HepG2 (cell line): Measurements from ENCODE around the gene SPTB. TPM values are rescaled to one million over a fixed set of nuclear protein-coding genes. Genes with fewer than 3 reads are reported as not detected.

Experiments used
- ATAC-seq: fragments of 200-7000 bp; cut with Tn5 transposase; 3 replicates; pipeline ENCODE4 v1.9.1; 2020; ENCODE audit warnings: mild to moderate bottlenecking, moderate library complexity
- BruUV-seq: library from RNA; stranded (reverse); fragments of 400-500 nt; replicated peaks from 2 replicates; lab custom pipeline; 2021; lab: Mats Ljungman, UMichigan
- CTCF ChIA-PET: fragments of 300-600 bp; formaldehyde crosslinking; extraction: SDS; loops from one replicate; lab custom pipeline; 2021; ENCODE audit warnings: low total read pairs, inconsistent platforms, low intra/inter-chr PET ratio; lab: Yijun Ruan, JAX
- POLR2A ChIA-PET: fragments of 350-600 bp; sonication (Branson Sonifier 250); formaldehyde crosslinking; loops from one replicate; lab custom pipeline; 2020; ENCODE audit warnings: antibody characterized with exemption, inconsistent platforms; lab: Yijun Ruan, JAX
- DNase-seq: peaks from one replicate; pipeline ENCODE4 v3.0.0-alpha.2; 2015; ENCODE audit warnings: low spot score
- FAIRE-seq: peaks from 3 replicates; lab custom pipeline; 2011; peaks lifted over from hg19 to GRCh38; lab: Jason Lieb, UNC
- H2AFZ ChIP-seq: one replicate; pipeline ENCODE4 v1.6.1; 2011; ENCODE audit warnings: low read length, inconsistent platforms
- H3K27ac ChIP-seq: fragments of 300-600 bp; 3 replicates; pipeline ENCODE4 v1.8.0; 2011; ENCODE audit warnings: mixed run types, mild to moderate bottlenecking, mixed read lengths, low read length, inconsistent platforms; ENCODE audit not compliant: insufficient read depth; ENCODE audit errors: extremely low read length
- H3K27me3 ChIP-seq, 2 experiments: fragments of 200-600 bp in 1 of 2; 2 replicates in 1 of 2; 3 replicates in 1 of 2; pipeline versions ENCODE4 v1.6.0 to v1.8.0; 2011; ENCODE audit warnings: low read length in 2 of 2, mild to moderate bottlenecking in 2 of 2, moderate library complexity in 2 of 2, inconsistent platforms in 1 of 2; ENCODE audit not compliant: insufficient read depth in 2 of 2, control insufficient read depth in 1 of 2
- H3K36me3 ChIP-seq, 2 experiments: fragments of 200-600 bp in 1 of 2; replicated peaks in 1 of 2; 2 replicates in 1 of 2; 3 replicates in 1 of 2; pipeline versions ENCODE4 v1.5.1 to v1.8.0; 2011; ENCODE audit warnings: low read length in 2 of 2, inconsistent platforms in 1 of 2; ENCODE audit not compliant: insufficient read depth in 2 of 2, control insufficient read depth in 1 of 2
- H3K4me1 ChIP-seq: 2 replicates; pipeline ENCODE4 v1.5.1; 2012; ENCODE audit warnings: low read length, inconsistent platforms; ENCODE audit not compliant: insufficient read depth
- H3K4me2 ChIP-seq: 2 replicates; pipeline ENCODE4 v1.6.0; 2011; ENCODE audit warnings: low read depth, low read length, inconsistent platforms
- H3K4me3 ChIP-seq, 3 experiments: fragments of 200-600 bp in 1 of 3; sonication (generic), shearing (Covaris generic) in 1 of 3; replicated peaks in 1 of 3; 2 replicates each; pipeline ENCODE4 v1.5.1; 2011 to 2016; ENCODE audit warnings: low read length in 3 of 3, inconsistent platforms in 2 of 3, low read depth in 2 of 3, mild to moderate bottlenecking in 2 of 3, control low read depth in 1 of 3, mixed read lengths in 1 of 3; ENCODE audit not compliant: insufficient read depth in 1 of 3
- H3K79me2 ChIP-seq: one replicate; pipeline ENCODE4 v1.6.1; 2011; ENCODE audit warnings: low read length, inconsistent platforms; ENCODE audit not compliant: insufficient read depth
- H3K9ac ChIP-seq: 2 replicates; pipeline ENCODE4 v1.6.0; 2011; ENCODE audit warnings: mild to moderate bottlenecking, low read depth, low read length, inconsistent platforms; ENCODE audit not compliant: insufficient read depth
- H3K9me3 ChIP-seq: 2 replicates; pipeline ENCODE4 v1.5.1; 2012; ENCODE audit warnings: mild to moderate bottlenecking, low read length
- H4K20me1 ChIP-seq: 2 replicates; pipeline ENCODE4 v1.6.0; 2011; ENCODE audit warnings: inconsistent platforms, mild to moderate bottlenecking, low read length, moderate library complexity; ENCODE audit not compliant: insufficient read depth
- KDM2A ChIP-seq: sonication (generic); formaldehyde crosslinking; IDR thresholded peaks from 2 replicates; pipeline ENCODE4 v1.4.0; 2020; ENCODE audit warnings: low read depth, missing genetic modification reagents, borderline replicate concordance
- NFIC ChIP-seq: IDR thresholded peaks from 2 replicates; pipeline ENCODE4 v1.6.1; 2012; ENCODE audit warnings: mild to moderate bottlenecking, low read length, inconsistent platforms
- POGZ ChIP-seq: sonication (generic); formaldehyde crosslinking; IDR thresholded peaks from 2 replicates; pipeline ENCODE4 v1.4.0; 2020; ENCODE audit warnings: mild to moderate bottlenecking, missing genetic modification reagents
- SNRNP70 ChIP-seq: fragments of 200-400 bp; formaldehyde crosslinking; IDR thresholded peaks from 2 replicates; pipeline ENCODE4 v1.6.1; 2017; ENCODE audit warnings: mild to moderate bottlenecking, low read depth, low read length, moderate library complexity
- SPEN ChIP-seq: sonication (generic); formaldehyde crosslinking; IDR thresholded peaks from 2 replicates; pipeline ENCODE4 v1.5.1; 2020; ENCODE audit warnings: low read depth, mild to moderate bottlenecking, missing genetic modification reagents
- ZNF326 ChIP-seq: sonication (generic); formaldehyde crosslinking; IDR thresholded peaks from 2 replicates; pipeline ENCODE4 v1.4.0; 2020; ENCODE audit warnings: missing genetic modification reagents, borderline replicate concordance
- ZNF335 ChIP-seq: sonication (generic); formaldehyde crosslinking; IDR thresholded peaks from 2 replicates; pipeline ENCODE4 v1.4.0; 2020; ENCODE audit warnings: missing genetic modification reagents
- ZNF775 ChIP-seq: sonication (generic); formaldehyde crosslinking; IDR thresholded peaks from 2 replicates; pipeline ENCODE4 v1.4.0; 2020; ENCODE audit warnings: missing genetic modification reagents, mild to moderate bottlenecking, moderate library complexity, borderline replicate concordance
- WGBS: methylation state at CpG from one replicate; pipeline ENCODE4 v1.1.6; 2017; ENCODE audit warnings: low lambda C conversion rate; 5-methylcytosine and 5-hydroxymethylcytosine counted together
- in situ Hi-C: cut with HindIII; loops from 2 replicates; pipeline ENCODE4 v1.10.0; 2017; ENCODE audit warnings: low pct_unique_long_range_greater_than_20kb; ENCODE audit not compliant: extremely low pct_ligation_motif_present
- intact Hi-C: fragments of 100-400 bp; cut with micrococcal nuclease; formaldehyde crosslinking; loops from one replicate; pipeline ENCODE4 v1.10.0; 2022; ENCODE audit not compliant: unreplicated experiment
- polyA plus RNA-seq, 8 experiments: library from polyadenylated mRNA; depleted of rRNA in 3 of 8; stranded (reverse) in 7 of 8; unstranded in 1 of 8; fragments of >200 nt; fragmentation: Illumina TruSeq in 4 of 8; extraction: Trizol in 4 of 8; gene quantifications; 2 replicates each; pipeline versions ENCODE4 v1.2.1 to v1.2.3, GENCODE V29; 2011 to 2016; ENCODE audit warnings: low read depth in 4 of 8, missing spikeins in 1 of 8, mixed read lengths in 1 of 8; ENCODE audit not compliant: insufficient read depth in 1 of 8
- total RNA-seq, 5 experiments: library from RNA; depleted of rRNA; stranded (reverse); fragments of >200 nt; fragmentation: Illumina TruSeq; extraction: Trizol; gene quantifications; 2 replicates each; pipeline ENCODE4 v1.2.3, GENCODE V29; 2016; ENCODE audit warnings: low read depth in 1 of 5
- TF ChIP-seq, protein P1 (sequence below): sonication (generic); formaldehyde crosslinking; IDR thresholded peaks from 2 replicates; pipeline ENCODE4 v1.4.0; 2020; ENCODE audit warnings: mild to moderate bottlenecking, missing genetic modification reagents
- TF ChIP-seq, protein P2 (sequence below): sonication (generic); formaldehyde crosslinking; IDR thresholded peaks from 2 replicates; pipeline ENCODE4 v1.5.1; 2020; ENCODE audit warnings: missing genetic modification reagents, mild to moderate bottlenecking, borderline replicate concordance

Gene SPTB
- total and polyA plus RNA-seq, 2 of the 13 experiments (the other 11 are each of a cell fraction or from before 2014, with no cell fraction given), result 0.01 to 0.02 TPM

DNA sequence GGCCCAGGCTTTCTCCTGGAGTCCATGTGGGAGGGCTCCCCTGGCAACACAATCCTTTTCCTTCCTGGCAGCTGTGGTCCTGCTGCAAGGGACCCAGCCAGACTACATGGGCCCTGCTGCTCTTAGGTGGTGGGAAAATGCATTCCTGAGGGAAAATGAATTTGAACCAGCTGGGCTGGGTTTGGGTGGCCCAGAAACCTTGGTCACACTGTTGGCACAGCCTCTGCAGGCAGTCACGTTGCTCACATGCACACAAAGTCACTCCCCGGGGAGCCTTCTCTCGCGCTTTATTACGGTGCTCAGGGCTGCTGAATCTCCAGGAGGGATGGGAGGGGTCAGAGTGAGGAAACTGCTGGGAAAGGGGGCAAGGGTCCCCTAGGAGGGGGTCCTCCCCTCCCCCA, 158.3 kb downstream of the SPTB start:
- ChIA-PET CTCF (no interaction called here), POLR2A (interaction anchor here (1.1 kb wide), 1 partner anchor 15 kb away, joined by 3 read pairs; no protein-coding TSS in a partner anchor)
- BruUV-seq, result no TSS peak
- H3K27ac ChIP-seq, result no peak overlapping the region
- no peaks in the 10 kb centered on the region for H3K9me3 ChIP-seq
- no peak overlapping the region for H3K9ac ChIP-seq
- in situ Hi-C loops, result no loop called here
- ATAC-seq (no peak), DNase-seq (no peak), FAIRE-seq (no peak)
- peaks cover 60% of the 10 kb centered on the region for H3K4me1 ChIP-seq
- no peak for TF ChIP-seq ZNF775 (CRISPR knock-in tag)
- TF ChIP-seq SNRNP70, result no peak
- TF ChIP-seq ZNF326 (CRISPR knock-in tag), result no peak
- H3K4me3 ChIP-seq, result no peak overlapping the region
- intact Hi-C loops, result no loop called here
- 97% methylated on average over 5 of the region's 5 CpGs for WGBS
- H3K27me3 ChIP-seq, result no peaks in the 10 kb centered on the region
- H2AFZ ChIP-seq, result no peak overlapping the region
- H3K79me2 ChIP-seq, result peaks cover 15% of the 10 kb centered on the region
- H3K4me2 ChIP-seq, result no peak overlapping the region
- H3K36me3 ChIP-seq, result no peaks in the 10 kb centered on the region
- no peaks in the 10 kb centered on the region for H4K20me1 ChIP-seq

DNA sequence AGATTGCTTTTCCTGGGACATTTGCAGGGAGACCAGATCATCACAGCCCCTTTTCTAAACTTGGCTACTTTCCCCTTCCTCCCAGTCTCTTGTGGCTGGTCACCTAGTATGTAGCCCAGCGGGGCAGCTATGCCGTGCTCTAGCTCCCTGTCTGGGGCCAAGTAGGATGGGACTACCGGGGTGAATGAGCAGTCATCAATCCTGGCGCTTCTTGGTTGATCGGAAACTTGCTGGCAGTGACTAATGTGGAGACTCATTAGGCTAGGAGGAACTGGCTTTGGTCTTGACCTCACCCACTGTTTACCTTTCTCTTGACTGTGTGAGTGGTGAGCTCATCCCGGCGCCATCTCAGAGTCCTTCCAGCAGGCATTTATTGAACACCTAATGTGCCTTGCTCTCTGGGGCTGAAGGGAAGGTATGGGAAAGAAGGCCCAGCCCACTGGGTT, 159.6 kb downstream of the SPTB start:
- Histone ChIP-seq H3K9ac (no peak overlapping the region), H3K9me3 (no peaks in the 10 kb centered on the region), H3K4me1 (peaks cover 55% of the 10 kb centered on the region), H4K20me1 (no peaks in the 10 kb centered on the region), H3K27ac (no peak overlapping the region), H3K36me3 (no peaks in the 10 kb centered on the region), H3K4me2 (peak overlapping the region; percentile 16; the same call in 1 of the 2 replicates), H3K79me2 (peaks cover 15% of the 10 kb centered on the region), H2AFZ (no peak overlapping the region), H3K4me3 (no peak overlapping the region), H3K27me3 (no peaks in the 10 kb centered on the region)
- DNase-seq, result peak; percentile 67
- BruUV-seq, result no TSS peak
- ATAC-seq, result peak; percentile 81
- FAIRE-seq, result no peak
- POLR2A ChIA-PET, result interaction anchor here (1.2 kb wide), 1 partner anchor 13 kb away, joined by 14 read pairs; no protein-coding TSS in a partner anchor
- CTCF ChIA-PET, result no interaction called here
- 45% methylated on average over 5 of the region's 7 CpGs for WGBS
- intact Hi-C loops, result loop anchor here (1.0 kb wide), 1 partner anchor 13 kb away; no protein-coding TSS in a partner anchor
- in situ Hi-C loops, result no loop called here
- TF ChIP-seq POGZ (CRISPR knock-in tag), result 0 out of 2 replicates have a peak, but pooled peaks have one; percentile 29
- TF ChIP-seq, protein P1, sequence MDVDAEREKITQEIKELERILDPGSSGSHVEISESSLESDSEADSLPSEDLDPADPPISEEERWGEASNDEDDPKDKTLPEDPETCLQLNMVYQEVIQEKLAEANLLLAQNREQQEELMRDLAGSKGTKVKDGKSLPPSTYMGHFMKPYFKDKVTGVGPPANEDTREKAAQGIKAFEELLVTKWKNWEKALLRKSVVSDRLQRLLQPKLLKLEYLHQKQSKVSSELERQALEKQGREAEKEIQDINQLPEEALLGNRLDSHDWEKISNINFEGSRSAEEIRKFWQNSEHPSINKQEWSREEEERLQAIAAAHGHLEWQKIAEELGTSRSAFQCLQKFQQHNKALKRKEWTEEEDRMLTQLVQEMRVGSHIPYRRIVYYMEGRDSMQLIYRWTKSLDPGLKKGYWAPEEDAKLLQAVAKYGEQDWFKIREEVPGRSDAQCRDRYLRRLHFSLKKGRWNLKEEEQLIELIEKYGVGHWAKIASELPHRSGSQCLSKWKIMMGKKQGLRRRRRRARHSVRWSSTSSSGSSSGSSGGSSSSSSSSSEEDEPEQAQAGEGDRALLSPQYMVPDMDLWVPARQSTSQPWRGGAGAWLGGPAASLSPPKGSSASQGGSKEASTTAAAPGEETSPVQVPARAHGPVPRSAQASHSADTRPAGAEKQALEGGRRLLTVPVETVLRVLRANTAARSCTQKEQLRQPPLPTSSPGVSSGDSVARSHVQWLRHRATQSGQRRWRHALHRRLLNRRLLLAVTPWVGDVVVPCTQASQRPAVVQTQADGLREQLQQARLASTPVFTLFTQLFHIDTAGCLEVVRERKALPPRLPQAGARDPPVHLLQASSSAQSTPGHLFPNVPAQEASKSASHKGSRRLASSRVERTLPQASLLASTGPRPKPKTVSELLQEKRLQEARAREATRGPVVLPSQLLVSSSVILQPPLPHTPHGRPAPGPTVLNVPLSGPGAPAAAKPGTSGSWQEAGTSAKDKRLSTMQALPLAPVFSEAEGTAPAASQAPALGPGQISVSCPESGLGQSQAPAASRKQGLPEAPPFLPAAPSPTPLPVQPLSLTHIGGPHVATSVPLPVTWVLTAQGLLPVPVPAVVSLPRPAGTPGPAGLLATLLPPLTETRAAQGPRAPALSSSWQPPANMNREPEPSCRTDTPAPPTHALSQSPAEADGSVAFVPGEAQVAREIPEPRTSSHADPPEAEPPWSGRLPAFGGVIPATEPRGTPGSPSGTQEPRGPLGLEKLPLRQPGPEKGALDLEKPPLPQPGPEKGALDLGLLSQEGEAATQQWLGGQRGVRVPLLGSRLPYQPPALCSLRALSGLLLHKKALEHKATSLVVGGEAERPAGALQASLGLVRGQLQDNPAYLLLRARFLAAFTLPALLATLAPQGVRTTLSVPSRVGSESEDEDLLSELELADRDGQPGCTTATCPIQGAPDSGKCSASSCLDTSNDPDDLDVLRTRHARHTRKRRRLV (CRISPR knock-in tag), result no peak
- TF ChIP-seq ZNF335 (CRISPR knock-in tag), result peak; percentile 22; the same call in 1 of the 2 replicates
- TF ChIP-seq SPEN (CRISPR knock-in tag), result no peak
- TF ChIP-seq NFIC, result no peak
- TF ChIP-seq KDM2A (CRISPR knock-in tag), result no peak
- TF ChIP-seq, protein P2, sequence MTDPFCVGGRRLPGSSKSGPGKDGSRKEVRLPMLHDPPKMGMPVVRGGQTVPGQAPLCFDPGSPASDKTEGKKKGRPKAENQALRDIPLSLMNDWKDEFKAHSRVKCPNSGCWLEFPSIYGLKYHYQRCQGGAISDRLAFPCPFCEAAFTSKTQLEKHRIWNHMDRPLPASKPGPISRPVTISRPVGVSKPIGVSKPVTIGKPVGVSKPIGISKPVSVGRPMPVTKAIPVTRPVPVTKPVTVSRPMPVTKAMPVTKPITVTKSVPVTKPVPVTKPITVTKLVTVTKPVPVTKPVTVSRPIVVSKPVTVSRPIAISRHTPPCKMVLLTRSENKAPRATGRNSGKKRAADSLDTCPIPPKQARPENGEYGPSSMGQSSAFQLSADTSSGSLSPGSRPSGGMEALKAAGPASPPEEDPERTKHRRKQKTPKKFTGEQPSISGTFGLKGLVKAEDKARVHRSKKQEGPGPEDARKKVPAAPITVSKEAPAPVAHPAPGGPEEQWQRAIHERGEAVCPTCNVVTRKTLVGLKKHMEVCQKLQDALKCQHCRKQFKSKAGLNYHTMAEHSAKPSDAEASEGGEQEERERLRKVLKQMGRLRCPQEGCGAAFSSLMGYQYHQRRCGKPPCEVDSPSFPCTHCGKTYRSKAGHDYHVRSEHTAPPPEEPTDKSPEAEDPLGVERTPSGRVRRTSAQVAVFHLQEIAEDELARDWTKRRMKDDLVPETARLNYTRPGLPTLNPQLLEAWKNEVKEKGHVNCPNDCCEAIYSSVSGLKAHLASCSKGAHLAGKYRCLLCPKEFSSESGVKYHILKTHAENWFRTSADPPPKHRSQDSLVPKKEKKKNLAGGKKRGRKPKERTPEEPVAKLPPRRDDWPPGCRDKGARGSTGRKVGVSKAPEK (CRISPR knock-in tag), result no peak
